ENCODE measurements around the gene PI4KA.

DNA sequence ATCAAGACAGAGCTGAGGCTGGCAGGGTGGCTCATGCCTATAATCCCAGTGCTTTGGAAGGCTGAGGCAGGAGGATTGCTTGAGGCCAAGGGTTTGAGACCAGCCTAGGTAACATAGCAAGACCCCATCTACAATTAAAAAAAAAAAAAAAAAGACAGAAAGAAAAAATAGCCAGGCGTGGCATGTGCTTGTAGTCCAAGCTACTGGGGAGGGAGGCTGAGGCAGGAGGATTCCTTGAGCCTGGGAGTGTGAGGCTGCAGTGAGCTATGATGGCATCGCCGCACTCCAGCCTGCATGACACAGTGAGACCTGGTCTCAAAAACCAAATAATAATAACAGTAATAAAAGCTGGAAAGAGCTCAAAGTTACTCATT, 75.3 kb downstream of the PI4KA start:
- TF ChIP-seq EZH2phosphoT487 (IDR thresholded peaks at IDR 0.05; ENCODE audit: borderline replicate concordance, low read length) = no peak
- TF ChIP-seq, protein P1, sequence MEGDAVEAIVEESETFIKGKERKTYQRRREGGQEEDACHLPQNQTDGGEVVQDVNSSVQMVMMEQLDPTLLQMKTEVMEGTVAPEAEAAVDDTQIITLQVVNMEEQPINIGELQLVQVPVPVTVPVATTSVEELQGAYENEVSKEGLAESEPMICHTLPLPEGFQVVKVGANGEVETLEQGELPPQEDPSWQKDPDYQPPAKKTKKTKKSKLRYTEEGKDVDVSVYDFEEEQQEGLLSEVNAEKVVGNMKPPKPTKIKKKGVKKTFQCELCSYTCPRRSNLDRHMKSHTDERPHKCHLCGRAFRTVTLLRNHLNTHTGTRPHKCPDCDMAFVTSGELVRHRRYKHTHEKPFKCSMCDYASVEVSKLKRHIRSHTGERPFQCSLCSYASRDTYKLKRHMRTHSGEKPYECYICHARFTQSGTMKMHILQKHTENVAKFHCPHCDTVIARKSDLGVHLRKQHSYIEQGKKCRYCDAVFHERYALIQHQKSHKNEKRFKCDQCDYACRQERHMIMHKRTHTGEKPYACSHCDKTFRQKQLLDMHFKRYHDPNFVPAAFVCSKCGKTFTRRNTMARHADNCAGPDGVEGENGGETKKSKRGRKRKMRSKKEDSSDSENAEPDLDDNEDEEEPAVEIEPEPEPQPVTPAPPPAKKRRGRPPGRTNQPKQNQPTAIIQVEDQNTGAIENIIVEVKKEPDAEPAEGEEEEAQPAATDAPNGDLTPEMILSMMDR (IDR thresholded peaks at IDR 0.05; ENCODE audit: low read depth, low read length, poor library complexity, severe bottlenecking) = no peak
